ENCODE results near the gene AMFR. TPM values are rescaled to one million over a fixed set of nuclear protein-coding genes. Genes with fewer than 3 reads are reported as not detected.

AMFR gene
- total and polyA plus RNA-seq, 2 of the 13 experiments (the other 11 are each of a cell fraction or from before 2014, with no cell fraction given), result 52.9 to 108 TPM

DNA sequence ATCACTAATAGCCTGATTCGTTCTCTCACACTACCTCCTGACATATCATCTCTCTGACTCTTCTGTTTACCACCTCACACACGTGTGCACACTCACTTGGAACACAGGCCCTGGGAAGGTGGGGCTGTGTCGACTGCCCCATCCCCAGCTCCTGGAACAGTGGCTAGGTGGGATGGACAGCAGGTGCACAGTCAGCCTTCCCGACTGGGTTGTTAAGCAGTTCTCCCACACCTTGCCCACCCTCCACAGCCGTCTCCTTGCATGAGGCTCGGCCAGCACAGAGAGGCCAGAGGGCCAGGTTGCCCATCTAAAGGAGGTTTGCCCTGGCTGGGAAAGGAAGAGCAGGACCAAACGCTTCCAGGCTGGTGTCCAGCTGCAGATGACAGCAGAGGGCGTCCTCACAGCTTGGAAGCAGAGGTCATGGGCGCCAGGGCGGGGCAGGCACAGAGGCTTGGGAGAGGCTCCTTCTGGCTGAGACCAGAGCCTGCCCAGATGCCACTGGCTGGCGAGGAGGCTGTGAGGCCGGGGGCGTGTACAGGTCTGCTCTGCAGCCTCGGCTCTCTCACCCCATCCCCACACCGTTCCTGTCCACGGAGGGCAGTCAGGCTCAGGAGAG is 92.8 kb downstream of the AMFR start (continued):
- no peak for TF ChIP-seq ATRX (CRISPR knock-in tag; IDR thresholded peaks at IDR 0.05; ENCODE audit: borderline replicate concordance)
- TF ChIP-seq NR2C2 (CRISPR knock-in tag; IDR thresholded peaks at IDR 0.05; ENCODE audit: borderline replicate concordance), result peak; percentile 45; the same call in 1 of the 2 replicates
- TF ChIP-seq XBP1 (CRISPR knock-in tag; IDR thresholded peaks at IDR 0.05), result no peak
- no peak for TF ChIP-seq ZNF780A (CRISPR knock-in tag; IDR thresholded peaks at IDR 0.05)
- TF ChIP-seq CHD4 (IDR thresholded peaks at IDR 0.05; ENCODE audit: borderline replicate concordance, low read length), result no peak
- no peak for TF ChIP-seq HNRNPK (IDR thresholded peaks at IDR 0.05; ENCODE audit: low read depth, low read length, poor library complexity, severe bottlenecking)
- TF ChIP-seq KMT2A (CRISPR knock-in tag; IDR thresholded peaks at IDR 0.05), result no peak
- TF ChIP-seq ZFP90 (CRISPR knock-in tag; IDR thresholded peaks at IDR 0.05; ENCODE audit: borderline replicate concordance), result no peak
- no peak for TF ChIP-seq KDM1A (CRISPR knock-in tag; IDR thresholded peaks at IDR 0.05)
- no peak for TF ChIP-seq ZNF337 (CRISPR knock-in tag; IDR thresholded peaks at IDR 0.05; ENCODE audit: borderline replicate concordance, low read depth)
- TF ChIP-seq ZNF841 (CRISPR knock-in tag; IDR thresholded peaks at IDR 0.05; ENCODE audit: borderline replicate concordance), result no peak
- TF ChIP-seq KDM2A (CRISPR knock-in tag; IDR thresholded peaks at IDR 0.05; ENCODE audit: borderline replicate concordance, low read depth), result peak; percentile 83; the same call in 1 of the 2 replicates
- TF ChIP-seq ZBTB7B (CRISPR knock-in tag; IDR thresholded peaks at IDR 0.05), result no peak
- no peak for TF ChIP-seq KLF11 (CRISPR knock-in tag; IDR thresholded peaks at IDR 0.05)
- TF ChIP-seq, protein P1, sequence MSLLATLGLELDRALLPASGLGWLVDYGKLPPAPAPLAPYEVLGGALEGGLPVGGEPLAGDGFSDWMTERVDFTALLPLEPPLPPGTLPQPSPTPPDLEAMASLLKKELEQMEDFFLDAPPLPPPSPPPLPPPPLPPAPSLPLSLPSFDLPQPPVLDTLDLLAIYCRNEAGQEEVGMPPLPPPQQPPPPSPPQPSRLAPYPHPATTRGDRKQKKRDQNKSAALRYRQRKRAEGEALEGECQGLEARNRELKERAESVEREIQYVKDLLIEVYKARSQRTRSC (CRISPR knock-in tag; IDR thresholded peaks at IDR 0.05; ENCODE audit: low read depth), result no peak
- peak; percentile 81; the same call in 1 of the 2 replicates for TF ChIP-seq AHR (CRISPR knock-in tag; IDR thresholded peaks at IDR 0.05)
- no peak for TF ChIP-seq SATB2 (CRISPR knock-in tag; IDR thresholded peaks at IDR 0.05)
- no peak for TF ChIP-seq ZFP36 (IDR thresholded peaks at IDR 0.05; ENCODE audit: borderline replicate concordance, low read depth, low read length, partially characterized antibody)
- TF ChIP-seq, protein P2, sequence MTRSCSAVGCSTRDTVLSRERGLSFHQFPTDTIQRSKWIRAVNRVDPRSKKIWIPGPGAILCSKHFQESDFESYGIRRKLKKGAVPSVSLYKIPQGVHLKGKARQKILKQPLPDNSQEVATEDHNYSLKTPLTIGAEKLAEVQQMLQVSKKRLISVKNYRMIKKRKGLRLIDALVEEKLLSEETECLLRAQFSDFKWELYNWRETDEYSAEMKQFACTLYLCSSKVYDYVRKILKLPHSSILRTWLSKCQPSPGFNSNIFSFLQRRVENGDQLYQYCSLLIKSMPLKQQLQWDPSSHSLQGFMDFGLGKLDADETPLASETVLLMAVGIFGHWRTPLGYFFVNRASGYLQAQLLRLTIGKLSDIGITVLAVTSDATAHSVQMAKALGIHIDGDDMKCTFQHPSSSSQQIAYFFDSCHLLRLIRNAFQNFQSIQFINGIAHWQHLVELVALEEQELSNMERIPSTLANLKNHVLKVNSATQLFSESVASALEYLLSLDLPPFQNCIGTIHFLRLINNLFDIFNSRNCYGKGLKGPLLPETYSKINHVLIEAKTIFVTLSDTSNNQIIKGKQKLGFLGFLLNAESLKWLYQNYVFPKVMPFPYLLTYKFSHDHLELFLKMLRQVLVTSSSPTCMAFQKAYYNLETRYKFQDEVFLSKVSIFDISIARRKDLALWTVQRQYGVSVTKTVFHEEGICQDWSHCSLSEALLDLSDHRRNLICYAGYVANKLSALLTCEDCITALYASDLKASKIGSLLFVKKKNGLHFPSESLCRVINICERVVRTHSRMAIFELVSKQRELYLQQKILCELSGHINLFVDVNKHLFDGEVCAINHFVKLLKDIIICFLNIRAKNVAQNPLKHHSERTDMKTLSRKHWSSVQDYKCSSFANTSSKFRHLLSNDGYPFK (CRISPR knock-in tag; IDR thresholded peaks at IDR 0.05; ENCODE audit: borderline replicate concordance), result no peak; the same call in 1 of the 2 replicates
- TF ChIP-seq, protein P3, sequence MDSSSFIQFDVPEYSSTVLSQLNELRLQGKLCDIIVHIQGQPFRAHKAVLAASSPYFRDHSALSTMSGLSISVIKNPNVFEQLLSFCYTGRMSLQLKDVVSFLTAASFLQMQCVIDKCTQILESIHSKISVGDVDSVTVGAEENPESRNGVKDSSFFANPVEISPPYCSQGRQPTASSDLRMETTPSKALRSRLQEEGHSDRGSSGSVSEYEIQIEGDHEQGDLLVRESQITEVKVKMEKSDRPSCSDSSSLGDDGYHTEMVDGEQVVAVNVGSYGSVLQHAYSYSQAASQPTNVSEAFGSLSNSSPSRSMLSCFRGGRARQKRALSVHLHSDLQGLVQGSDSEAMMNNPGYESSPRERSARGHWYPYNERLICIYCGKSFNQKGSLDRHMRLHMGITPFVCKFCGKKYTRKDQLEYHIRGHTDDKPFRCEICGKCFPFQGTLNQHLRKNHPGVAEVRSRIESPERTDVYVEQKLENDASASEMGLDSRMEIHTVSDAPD (CRISPR knock-in tag; IDR thresholded peaks at IDR 0.05), result no peak
- no peak for TF ChIP-seq PCBP1 (IDR thresholded peaks at IDR 0.05; ENCODE audit: borderline replicate concordance, low read depth, low read length)
- TF ChIP-seq ZNF20 (CRISPR knock-in tag; IDR thresholded peaks at IDR 0.05), result no peak
- TF ChIP-seq ZMYM2 (CRISPR knock-in tag; IDR thresholded peaks at IDR 0.05), result no peak
- TF ChIP-seq, protein P4, sequence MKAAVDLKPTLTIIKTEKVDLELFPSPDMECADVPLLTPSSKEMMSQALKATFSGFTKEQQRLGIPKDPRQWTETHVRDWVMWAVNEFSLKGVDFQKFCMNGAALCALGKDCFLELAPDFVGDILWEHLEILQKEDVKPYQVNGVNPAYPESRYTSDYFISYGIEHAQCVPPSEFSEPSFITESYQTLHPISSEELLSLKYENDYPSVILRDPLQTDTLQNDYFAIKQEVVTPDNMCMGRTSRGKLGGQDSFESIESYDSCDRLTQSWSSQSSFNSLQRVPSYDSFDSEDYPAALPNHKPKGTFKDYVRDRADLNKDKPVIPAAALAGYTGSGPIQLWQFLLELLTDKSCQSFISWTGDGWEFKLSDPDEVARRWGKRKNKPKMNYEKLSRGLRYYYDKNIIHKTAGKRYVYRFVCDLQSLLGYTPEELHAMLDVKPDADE (CRISPR knock-in tag; IDR thresholded peaks at IDR 0.05), result no peak
- TF ChIP-seq ZNF530 (CRISPR knock-in tag; IDR thresholded peaks at IDR 0.05; ENCODE audit: low read depth), result no peak
